GM18520 (cell line): ENCODE data around the gene ENPP1.

Experiments
- ATAC-seq: cut with Tn5 transposase; IDR thresholded peaks from one replicate; pipeline ENCODE4 v1.9.1; 2021; ENCODE audit not compliant: unreplicated experiment

Gene ENPP1

DNA sequence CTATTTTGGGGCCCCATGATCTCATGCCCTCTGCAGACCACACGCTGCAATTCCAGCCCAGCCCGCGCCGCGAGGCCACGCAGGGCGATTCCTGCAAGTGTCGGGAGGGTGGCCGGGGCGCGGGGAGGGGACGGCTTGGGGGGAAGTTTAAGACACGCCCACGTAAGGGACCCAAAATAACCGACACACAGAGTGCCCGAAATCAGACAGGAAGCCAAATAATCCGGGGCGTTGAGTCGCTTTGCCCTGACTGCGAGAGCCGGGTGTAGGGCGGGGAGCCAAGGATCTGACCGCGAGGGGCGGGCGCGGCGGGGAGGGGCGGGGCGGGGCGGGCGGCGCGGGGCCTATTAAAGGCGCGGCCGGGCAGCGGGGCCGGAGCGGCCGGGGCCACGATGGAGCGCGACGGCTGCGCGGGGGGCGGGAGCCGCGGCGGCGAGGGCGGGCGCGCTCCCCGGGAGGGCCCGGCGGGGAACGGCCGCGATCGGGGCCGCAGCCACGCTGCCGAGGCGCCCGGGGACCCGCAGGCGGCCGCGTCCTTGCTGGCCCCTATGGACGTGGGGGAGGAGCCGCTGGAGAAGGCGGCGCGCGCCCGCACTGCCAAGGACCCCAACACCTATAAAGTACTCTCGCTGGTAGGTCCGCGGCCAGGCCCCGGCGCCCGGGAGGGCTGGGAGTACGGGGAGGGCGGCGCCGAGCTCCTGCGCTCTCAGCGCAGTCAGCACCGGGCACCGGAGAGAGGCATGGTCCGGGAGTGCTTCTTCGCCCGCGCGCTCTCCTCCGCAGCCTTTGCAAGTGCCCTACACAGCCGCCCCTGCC lies at the start of gene ENPP1:
TSS of gene ENPP1 (plus strand) at position 377 of the 816 bp plus-strand sequence. CDS start at position 393, 16 bp downstream.
- ATAC-seq = no peak

DNA sequence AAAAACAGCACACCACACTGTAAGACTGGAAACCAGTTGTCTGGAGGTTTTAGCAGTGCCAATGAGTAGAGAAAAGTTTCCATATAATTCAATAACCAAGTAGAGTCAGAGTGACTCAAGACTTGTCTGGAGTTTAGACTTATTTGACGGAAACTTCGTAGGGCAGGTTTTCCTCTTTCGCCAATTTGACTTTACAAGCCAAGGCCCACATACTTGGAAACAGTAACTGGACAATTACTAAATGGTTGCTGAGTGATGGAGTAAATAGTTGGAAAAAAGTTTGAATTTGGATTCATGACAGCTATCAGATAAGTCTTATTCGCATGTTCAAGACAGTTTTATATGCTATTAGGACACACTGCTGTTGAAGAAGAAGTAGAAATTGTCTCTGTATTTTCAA lies 48.9 kb upstream of the ENPP1 start:
- no peak for ATAC-seq

DNA sequence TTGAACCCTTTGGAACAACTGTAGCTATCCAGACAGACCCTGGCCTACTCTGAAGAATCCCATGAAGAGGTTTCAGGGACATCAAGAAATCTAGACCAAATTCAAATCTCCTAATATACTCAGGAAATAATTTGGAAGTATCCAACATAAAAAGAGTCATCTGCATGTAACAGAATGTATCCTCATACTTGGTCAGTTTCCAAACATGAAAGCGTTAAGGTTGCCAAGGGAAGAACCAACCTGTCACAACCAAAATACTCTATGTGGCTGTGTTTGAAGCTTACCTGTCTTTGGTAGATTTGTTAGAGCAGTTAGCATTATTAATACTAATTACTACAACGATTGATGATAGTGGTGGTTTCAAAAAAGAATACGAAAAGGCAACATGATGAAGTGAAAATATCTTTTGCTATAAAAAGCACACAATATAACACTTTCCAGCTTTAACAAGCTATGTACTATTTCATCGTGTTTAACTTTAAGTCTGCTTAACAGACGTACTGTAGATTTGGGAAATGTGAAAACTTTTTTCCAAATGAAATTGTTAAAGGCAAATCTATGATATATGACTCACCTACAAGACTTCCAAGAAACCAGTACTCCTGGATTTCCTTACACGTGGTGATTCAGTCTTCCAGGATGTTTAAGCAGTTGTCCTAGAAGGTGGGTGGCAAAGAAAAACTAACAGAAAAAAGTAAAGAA lies 46.6 kb upstream of the ENPP1 start:
- ATAC-seq = no peak

DNA sequence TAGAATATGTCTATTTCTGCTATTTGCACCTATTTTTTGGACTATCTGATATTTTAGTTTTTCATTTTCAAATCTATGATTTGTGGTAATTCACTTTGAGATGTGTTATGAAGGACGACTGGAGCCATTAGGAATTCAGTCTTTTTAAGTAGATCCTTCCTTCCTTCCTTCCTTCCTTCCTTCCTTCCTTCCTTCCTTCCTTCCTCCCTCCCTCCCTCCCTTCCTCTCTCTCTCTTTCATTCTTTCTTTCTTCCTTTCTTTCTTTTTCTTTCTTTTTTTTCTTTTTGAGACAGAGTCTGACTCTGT lies 46.1 kb upstream of the ENPP1 start:
- ATAC-seq = no peak

DNA sequence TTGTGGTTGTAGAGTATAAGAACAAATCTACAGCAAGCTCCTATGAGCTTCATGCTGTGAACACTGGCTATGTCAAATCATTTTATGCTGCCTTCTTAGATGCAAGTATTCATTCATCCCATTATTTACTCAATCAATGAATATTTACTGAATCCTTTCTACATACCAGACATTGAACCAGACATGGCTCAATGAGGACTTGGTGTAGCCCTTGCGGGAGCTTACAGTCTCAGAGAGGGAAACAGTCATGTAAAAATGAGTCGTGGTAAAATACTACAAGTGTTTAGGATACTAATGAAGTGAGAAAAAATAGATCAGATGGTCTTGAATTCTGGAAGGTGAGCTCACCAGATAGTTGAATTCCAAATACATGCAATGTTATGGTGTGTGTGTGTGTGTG lies 44.8 kb upstream of the ENPP1 start:
- no peak for ATAC-seq

DNA sequence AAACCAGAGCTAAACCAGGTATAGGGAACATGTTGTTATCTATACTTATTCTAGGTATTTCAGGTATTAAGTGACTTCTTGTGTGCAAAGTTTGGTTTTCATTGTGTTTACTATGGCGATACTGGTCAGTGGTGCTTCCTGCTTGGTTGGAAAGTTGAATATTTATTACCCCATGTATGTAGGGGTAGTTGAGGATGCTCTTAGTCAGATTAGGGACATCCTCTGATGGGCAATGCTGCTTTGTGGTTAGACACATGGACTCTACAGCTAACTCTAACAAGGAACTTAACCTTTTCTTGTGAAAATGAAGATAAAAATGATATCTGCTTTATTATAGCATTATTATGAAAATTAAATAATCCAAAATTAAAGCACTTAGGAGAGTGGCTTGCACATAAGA lies 44.1 kb upstream of the ENPP1 start:
- no peak for ATAC-seq

DNA sequence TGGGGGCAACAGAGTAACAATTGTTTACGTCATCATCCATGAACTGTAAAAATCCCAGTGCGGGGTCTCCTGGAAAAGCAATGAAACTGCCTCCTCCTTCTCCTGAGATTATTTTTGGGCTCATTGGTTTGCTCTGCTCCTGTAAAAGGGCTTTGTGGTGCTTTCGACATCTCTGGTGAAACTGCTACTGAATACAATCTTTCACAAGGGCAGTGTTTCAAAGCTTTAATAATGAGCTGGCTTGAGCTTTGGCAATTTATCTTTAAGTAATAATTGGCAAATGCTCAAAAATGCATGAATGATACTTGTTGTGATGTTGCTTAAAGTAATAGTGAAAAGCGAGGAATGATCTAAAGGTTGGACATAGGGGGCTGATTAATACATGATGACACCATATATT lies 43.5 kb upstream of the ENPP1 start:
- ATAC-seq = no peak

DNA sequence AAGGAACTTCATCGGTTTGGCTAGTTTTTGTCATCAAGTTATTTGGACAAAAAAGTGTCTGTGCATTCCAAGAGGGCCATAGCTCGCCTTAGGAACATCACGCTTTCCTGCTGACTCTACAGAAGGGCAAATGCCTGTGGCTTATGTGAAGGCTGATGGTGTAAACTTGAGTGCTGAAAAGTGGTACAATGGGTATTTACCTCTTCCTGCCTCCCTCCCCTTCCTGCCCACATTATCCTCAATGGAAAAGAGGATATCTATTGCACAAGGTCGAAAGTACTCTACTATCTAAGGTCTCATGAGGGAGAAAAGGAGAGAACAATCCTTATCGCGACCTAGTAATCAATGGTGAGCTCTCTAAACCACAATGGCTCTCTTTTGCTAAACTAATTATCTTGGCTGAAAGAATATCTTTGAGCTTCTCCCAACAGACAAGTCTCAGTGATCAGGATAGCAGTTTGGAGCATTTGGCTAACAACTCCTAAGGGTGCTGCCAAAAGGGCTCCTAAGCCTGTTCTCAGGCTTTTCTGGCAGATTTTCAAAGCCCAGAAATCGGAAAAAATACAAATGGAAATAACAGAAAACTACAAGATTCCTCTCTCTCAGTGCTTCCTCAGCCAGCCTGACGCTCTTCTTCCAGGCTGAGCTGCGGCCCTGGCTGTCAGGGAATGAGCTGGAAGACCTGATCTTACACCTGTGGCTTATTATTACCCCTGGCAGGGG lies 42.6 kb upstream of the ENPP1 start:
- no peak for ATAC-seq

DNA sequence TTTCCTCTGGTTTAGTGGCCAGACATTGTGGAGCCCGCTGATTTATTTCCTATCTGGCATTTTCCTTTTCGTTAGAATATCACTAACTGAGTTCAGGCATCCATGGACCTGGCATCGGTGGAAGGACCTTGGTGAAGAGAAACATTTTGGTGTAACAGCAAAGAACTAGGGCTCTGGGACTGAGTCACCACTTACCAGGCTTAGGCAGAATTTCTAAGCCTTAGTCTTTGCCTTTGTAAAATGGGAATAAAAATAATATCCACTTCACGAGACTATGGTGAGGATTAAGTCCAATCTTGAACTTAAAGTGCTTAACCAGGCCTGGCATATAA lies 42.0 kb upstream of the ENPP1 start:
- ATAC-seq = no peak

DNA sequence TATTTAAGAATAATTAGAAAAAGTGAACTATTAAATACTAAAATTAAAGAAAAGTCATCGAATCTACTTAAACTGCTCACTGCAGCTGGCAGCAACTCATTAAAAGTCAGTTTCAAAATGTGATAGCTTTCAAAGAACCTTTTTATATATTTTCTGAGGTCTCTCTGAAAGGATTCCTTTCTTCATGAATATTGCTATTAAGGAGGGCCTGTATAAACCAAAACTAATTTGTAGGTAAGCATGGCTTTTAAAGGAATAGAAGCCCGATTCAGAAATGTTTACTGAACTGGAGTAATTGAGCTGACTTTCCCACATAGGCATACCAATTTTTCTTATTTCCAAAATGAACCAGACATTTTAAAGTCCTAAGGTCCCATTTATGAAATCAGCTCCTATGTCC lies 41.2 kb upstream of the ENPP1 start:
- no peak for ATAC-seq

DNA sequence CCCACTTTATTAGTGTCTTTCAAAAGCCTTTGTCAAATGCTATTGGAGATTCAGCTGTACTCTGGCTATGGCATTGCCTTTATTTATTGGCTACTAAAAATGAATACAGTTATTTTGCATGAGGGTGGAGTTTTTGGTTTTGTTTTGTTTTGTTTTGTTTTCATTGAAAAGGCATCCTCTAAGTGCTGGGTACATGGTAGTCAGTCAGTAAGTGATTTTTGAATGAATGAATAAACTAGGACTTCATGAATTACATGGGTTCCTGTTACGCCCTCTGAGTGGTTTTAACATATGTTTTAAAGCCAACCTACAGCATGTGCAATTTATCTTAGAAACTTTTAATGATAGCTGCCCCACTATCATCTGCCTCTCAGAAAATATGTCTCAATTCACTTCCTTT lies 38.9 kb upstream of the ENPP1 start:
- no peak for ATAC-seq

DNA sequence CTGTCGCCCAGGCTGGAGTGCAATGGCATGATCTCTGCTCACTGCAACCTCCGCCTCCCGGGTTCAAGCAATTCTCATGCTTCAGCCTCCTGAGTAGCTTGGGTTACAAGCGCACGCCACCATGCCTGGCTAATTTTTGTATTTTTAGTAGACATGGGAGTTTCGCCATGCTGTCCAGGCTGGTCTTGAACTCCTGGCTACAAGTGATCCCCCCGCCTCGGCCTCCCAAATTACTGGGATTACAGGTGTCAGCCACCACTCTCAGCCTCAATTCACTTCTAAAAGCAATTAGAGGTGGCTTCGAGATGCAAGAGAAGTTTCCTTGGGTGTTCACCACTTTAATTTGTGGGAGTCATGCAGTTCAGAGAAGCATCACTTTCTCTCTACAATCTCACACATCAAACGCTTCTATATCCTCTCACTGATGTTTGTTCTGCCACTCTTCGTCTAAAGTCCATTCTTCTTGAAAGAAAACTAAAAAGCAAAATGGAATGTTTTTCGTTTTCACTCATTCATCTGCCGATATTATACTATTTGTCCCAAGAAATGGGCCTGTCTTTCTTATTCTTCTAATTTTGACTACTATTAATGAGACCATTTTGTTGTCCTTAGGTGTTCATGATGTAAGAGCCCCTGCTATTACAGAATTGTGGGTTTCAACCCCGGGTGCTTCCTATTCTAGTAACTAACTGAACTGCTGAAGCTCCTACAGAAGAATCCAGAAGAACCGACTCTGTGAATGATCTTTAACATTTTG lies 38.3 kb upstream of the ENPP1 start:
- no peak for ATAC-seq

DNA sequence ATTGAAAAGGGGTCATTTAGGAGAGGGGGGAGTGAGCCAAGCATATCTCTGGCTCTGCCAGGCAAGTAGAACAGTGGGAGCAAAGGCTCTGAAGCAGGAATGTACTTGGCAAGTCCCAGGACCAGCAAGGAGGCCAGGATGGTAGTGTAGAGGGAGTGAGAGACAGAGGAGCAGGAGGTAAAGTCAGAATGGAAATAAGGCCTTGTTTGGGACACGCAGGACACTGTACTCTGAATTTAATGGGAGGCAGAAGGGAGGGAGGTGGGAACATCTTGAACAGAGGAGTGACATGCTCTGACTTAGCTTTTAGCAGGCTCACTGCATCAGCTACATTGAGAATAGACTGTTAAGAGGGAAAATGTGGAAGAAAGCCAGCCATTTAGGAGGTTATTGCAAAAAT lies 37.0 kb upstream of the ENPP1 start:
- ATAC-seq = no peak

DNA sequence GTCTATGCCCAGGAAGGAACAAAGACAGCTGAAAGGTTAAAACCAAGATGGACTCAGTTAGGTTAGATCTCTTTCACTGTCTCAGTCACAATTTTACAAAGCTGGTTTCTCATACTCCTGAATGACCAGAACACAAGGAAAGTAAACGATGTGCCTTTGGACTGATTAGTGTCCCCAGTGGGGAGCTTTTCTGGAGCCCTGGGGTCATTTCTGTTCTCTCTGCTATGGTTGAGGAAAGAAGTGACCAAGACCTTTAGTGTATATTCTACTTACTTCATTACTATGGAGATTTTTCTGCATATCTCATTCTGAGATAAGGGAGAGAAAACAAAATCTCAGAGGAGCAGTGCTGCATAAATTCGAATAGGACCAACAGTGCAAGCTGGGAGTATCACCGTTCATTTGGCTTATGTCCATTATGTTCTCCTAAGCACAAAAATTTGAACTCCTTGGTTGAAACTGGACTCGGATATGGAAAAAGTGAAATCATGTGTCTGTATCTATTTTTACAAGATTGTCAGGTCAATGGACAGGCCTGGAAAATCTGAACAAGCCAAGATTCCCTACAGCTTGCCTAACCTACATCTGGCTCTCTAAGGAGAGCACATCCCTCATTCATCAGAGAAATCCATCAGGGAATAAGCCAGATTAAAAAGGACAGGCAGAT lies 34.4 kb upstream of the ENPP1 start:
- ATAC-seq = no peak

DNA sequence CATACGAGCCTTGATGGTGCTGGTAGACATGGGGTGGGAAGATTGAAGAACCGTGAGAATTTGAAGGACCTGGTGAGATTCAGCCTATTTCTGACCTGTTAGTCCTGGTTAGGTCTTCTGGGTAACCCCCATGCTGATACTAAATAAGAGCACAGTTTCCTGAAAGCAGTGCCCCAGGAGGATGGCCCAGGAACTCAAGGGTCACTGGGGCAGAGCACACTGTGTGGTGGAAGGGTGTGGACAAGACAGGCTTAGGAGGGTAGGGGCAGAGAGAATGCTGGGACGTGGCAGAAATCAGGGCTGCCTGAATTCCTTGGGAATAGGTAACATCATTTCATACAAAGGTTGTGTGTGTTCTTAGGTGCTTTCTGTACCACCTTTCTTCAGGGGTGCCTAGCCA lies 31.9 kb upstream of the ENPP1 start:
- no peak for ATAC-seq

DNA sequence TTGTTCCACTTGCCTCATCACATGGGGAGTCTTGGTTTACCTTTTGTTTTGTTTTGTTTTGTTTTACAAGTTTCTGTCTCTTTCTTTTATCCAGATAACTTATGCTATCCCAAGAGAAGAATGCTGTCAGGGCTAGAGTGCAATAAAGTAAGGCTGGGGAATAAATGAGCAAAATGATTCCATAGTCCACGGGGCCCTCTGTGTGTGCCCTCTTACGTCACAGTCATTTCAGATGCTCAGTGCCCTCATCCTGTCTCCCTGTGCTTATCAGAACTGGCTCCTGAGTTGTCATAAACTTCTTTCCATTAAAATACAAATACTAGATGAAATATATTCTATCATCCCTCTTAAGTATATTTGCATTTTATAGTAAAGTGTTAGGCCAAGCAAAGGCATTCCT lies 30.8 kb upstream of the ENPP1 start:
- ATAC-seq = no peak

DNA sequence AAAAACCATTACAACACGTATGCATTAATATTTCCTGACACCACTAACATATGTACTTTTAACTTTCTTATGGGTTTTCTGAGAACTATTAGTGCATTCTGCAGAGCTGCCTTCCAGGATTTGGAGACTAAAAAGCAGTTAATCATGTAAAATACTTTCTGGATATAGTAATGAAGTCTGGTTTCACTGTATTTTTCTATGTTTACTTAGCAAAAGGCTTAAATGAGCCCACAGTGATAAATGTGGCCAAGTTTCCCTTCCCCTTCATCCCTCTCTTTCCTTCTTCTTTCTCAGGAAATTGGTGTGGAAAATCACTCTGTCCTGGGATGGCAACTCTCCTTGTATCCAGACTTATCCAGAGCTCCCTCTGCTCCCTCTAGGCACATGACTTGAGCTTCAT lies 29.7 kb upstream of the ENPP1 start:
- no peak for ATAC-seq

DNA sequence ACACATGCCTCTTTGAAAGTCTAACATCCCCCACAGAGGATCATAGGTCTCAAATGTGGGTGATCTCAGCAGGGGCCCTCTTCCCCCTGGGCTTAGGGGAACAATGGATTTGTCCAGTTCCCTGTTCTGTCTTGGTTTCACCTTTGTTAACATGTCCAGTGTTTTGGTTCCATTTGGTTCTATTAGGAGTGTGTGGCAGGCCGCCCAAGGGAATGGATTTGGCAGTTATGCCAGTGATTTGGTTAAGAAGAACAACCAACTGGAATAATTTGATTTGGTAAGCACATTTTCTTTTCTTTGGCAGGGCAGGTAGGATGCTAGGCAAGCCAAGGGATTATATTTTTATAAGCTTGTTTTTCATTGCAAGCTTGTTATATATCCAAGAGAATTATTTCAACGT lies 28.5 kb upstream of the ENPP1 start:
- no peak for ATAC-seq

DNA sequence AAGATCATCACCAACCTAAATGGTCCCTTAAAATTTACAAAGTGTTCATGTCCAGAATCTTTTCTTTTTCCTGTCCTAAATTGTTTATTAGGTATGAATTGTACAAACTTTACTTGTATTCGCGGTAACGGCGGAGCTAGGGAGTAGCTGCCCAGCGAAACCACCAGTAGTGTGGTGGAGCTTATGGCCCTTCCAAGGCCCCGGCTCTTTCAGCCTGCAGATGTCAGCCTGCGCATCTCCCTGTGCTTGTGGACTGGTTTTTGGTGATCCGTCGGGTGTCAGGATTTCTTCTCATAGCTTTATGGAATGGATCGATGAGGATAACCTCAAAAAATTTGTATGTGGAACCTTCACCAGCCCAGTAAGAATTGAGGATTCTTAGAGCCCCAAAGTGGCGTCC lies 27.2 kb upstream of the ENPP1 start:
- no peak for ATAC-seq

DNA sequence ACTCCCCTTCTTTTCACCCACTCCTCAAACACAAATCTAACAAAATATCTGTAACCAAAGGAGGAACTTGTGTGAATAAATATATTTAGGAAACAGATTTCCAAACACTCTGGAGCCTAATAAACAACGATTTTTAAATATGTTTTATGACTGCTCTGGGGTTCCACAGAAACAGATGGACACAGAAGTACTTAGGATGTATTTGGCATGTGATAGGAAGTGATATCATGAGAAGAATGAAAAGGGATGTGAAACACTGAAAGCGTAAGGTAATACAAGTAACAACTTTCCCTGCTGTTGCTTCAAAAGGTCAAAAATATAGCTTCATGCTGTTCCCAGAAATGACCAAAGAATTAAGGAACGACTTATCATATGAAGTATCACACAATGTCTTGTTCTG lies 26.1 kb upstream of the ENPP1 start:
- ATAC-seq = no peak

DNA sequence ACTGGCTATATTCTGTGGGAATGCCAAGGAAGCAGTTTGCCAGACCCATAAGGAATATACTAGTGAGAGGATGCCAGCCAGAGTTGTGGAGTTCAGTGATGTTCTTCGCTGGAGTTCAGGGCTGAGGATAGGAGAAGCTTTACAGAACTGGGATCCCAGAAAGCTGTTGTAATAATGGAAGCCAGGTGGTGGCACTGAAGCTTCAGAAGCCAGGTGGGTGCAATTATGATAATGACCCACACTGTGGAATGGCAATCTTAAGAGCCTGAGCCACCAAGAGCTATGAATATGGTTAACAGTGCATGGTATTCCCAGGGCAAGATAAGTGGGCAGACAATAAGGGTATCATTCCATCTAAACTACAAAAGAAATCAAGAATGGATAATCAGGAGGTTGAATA lies 25.1 kb upstream of the ENPP1 start:
- no peak for ATAC-seq
